GM10847 (cell line): Measurements from ENCODE around the gene PRR30.

Source experiments
- POLR2A ChIP-seq: IDR thresholded peaks from 2 replicates; pipeline ENCODE4 v1.6.1; 2011; ENCODE audit not compliant: insufficient read length; ENCODE audit errors: extremely low read depth

Gene PRR30

DNA sequence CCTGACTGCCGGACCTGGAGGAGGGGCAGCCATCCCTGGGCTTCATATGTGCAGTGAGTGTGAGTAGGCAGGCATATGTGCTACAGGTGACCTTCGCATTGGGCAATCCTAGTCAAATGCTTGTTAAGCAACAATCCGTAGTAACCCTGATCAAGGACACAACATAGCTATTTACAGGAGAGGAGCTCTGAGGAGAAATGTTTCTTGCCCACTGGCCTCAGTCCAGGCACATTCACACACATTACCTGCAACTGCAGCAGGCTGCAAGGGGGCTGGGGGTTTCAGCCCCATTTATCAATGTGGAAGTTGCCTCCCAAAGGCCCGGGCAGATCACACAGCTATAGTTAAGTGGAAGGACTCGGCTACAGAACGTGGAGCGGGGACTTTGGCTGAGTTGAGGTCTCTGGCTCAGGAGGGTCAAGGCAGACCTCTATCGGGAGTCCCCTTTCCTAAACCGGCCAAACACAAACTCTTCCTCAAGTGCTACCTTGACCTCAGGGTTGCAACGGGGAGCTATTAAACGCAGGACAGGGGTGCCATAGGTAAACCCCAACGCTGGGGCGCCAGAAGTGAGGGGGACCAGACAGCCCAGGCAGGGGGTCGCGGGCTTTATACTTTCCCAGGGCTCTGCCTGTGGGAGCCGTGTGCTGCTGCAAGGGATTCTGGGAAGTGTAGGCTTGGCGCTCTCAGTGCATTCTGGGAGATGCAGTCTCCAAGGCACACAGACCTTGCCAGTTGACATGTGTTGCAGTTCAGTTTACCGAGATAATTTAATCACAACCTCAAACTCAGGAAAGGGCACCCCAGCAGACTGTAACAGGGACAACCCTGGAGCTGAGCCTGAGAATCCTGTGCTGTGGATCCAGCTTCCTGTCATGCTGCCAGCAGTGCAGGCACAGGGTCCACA is 43.2 kb downstream of the PRR30 start:
- TF ChIP-seq POLR2A = no peak

DNA sequence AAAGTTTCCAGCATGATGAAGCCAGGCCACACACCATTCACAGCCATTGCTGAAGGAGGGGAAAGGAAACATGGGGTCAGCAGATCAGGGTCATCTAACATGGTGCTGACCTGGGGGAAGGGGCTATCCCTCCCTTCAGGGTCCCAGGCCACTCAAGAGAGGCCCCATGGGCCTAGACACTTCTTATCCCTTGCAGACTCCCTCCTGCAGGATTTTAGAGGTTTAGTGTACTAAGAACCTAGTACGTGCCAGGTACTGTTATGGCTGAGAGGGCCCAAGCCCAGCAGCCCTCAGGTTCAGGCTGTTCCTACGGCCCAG is 43.8 kb downstream of the PRR30 start:
- TF ChIP-seq POLR2A = no peak

DNA sequence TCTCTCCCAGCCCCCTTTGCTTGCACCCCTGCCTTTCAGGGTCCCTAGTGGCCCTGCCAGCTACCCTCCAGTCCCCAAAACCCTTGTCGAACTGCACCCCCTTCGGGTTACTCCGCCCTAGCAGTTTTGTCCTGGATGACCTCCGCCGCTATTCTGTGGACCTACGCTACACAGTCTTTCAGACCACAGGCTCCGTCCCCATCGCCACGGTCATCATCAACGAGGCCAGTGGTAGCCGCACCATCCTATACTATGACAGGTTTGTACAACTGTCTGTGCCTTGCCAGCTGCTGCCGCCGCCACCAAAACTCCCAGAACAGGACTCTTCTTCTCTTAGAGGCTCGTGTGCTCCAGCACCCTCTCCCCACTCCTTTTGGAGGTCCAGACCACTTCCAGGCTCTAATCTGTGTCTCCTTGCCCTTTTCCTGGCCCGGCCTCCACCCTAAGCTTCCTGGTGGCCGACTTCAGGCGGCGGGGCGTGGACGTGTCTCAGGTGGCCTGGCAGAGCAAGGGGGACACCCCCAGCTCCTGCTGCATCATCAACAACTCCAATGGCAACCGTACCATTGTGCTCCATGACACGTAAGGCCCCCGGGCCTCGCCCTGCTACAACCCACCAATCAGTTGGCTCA is 44.7 kb downstream of the PRR30 start:
- TF ChIP-seq POLR2A = no peak

DNA sequence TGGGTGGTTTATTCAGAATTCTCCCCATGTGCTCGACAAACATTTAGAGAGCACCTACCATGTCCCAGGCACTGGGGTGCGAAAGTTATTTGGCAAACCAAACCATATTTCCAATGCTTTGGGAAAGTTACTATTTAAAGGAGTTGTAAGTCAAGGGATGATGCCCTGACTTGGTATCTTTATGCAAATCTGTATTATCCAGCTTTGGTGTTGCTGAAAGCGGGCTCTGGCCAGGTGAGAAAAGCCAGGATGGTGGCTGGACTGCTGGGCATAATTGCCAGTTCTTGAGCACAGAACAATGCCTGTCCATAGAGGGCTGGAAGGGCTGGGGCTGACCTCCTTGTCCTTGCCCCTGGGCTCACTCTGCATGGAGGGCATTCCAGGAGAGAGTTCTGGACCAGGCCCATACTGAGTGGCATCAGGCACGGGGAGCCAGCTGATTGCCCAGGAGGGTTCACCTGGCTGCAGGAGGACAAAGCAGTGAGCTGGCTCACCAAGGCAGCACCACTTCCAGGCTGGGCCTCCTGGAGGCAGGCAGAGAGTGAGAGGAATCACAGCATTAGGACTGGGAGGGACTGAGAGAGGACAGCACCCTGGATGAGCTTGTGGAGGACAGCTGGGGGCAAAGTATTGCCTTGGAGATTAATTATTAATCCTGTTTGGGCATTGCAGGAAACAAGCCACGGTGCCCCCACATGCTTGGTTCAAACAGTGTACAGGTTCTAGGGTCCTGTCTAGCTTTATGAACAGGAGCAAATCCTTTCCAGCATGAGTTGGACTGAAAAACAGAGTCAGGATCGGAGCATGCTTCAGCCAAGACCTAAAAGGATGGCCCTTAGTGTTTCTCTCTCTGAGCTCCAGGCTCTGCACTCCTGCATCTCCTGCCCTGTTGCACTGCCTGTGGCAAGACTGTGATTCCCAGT is 45.5 kb downstream of the PRR30 start:
- no peak for TF ChIP-seq POLR2A

DNA sequence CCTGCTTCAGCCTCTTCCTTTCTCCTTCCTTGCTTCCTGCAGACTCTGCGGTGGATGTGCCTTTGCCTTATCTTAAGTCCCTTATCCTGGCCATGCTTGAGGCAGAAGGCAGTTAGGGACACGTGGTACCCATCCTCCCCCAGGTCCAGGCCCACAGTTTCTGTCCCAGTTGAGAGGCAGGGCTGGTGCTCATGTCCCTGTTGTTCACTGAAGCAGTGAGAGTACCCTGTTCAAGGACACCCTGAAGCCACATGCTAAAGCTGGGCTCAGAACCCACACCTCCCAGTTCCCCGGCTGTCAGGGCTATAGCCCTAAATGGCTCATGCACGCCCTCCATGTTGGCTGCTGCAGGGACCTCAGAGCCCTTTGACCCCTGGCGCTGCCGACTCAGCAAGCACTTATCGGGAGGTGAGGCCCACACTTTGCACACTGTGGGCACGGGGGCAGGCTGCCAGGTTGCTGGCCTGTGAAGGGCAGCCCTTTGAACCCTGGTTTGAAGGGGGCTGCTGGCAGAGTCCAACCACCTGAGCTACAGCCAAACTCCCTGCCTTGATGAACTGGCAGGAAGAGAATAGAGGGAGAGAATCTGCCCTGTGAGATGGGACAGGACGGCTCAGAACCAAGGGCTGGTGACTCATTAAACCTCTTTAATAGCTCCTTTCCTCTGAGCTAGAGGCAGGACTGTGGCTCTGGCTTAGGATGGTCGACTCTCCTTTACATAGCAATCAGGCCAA is 46.3 kb downstream of the PRR30 start:
- no peak for TF ChIP-seq POLR2A

DNA sequence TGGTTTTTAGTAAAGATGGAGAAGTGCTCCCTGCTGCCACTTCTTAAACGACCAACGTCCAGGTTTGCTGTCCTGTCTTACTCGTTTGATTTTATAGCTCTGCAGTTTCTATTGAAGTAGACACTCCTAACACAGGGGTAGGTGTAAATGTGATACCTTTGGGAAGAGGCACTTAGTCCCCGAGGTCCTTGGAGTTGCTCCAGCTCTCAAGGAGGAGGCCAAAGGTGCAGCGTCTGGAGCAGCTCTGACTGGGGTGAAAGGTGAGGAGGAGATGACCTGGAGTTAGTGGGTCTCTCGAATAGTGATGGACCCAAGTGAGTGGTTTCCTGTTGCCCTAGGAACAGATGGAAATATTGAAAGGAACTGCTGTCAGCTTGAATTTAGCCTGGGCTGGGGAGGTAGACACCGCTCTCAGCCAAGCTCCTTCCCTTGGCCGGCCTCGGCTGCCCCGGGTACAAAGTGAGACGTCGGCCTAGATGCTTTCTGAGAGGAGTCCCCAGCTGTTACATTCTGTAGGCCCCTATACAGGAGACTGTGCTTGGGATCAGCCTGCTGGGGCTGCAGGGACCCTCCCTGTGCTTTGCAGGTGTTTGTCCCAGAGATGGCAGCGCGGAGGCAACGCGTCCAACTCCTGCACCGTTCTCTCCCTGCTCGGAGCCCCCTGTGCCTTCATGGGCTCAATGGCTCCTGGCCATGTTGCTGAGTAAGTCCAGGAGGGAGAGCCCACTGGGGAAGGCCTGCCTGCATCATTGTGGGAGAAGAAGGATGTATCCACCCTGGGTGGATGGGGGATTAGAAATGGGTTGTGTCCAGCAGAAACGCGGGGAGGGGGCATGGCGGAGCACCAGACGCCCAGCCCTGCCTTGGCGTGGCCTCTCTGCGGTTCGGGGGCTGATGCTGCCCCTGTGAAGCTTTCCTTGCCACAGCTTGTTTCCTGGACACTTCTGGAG is 47.2 kb downstream of the PRR30 start:
- no peak for TF ChIP-seq POLR2A

DNA sequence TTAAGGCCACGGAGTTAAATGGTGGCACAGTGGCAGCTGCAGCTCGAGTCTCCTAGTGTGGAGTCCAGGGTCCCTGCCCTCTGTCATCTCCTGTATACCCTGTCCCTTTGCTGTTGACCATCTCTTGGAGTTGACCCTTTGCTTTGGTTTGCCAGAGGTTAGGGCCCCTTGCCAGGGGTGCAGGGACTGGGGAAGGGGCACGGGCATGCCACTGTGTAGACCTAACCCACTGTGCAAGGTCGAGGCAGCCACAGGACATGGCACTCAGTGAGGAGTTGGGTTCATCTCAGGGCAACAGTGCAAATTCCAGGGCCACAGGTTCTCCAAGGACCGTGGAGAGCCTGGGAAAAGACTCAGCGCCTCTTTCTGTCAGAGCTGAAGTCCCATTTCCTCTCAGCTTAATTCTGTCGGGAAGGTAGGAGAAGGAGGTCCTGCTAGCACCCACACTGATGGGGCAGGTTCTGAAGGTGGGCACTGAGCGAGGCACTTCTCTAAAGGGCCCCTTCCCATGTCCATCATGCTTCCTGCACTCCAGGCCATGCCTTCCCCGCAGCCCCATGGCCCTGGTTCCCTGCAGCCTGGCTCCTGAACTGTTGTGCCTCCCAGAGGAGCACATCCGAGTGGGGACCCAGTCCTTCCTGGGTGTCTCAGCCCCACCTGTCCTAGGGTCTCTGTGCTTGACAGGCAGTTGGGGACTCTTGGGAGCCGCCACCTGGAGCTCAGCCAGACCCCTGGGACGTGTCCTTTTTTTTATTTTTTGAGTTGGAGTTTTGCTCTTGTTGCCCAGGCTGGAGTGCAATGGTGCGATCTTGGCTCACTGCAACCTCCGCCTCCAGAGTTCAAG is 49.9 kb downstream of the PRR30 start:
- TF ChIP-seq POLR2A = no peak

DNA sequence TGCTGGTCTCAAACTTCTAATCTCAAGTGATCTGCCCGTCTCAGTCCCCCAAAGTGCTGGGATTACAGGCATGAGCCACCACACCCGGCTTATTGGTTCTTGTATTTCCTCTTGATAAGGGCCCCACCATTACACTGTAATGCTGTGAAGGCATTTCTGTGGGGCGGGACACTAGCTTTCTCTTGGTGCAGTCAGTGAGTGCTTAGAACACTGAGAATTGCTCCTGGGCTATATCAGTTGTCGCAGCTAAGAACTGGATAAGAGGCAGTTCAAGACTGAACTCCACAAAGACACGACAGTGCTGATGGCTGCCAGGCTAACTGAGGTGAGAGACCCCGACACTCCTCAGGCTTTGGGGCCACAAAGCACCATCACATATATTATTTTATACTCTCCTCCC is 50.6 kb downstream of the PRR30 start:
- no peak for TF ChIP-seq POLR2A

DNA sequence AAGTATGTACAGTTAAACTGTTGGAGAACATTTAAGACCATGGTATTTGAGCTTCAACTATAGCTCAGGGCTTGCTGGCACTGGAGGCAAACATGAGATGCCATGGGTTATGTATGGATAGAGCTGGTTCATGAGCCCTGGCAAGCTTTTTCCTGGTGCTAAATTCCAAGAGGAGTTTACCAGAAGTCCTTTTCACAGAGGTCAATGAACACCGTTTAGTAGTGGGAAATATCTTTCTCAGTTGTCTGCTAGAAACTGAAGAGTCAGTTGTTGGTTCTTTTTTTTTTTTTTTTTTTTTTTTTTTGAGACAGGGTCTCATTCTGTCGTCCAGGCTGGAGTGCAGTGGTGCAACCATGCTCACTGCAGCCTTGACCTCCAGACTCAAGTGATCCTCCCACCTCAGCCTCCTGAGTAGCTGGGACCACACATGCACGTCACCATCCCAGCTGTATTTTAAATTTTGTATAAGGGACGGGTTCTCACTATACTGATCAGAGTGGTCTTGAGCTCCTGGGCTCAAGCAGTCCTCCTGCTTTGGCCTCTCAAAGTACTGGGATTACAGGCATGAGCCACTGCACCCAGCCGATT is 51.3 kb downstream of the PRR30 start:
- TF ChIP-seq POLR2A = no peak
